ENCODE measurements around the gene GPR162.

DNA sequence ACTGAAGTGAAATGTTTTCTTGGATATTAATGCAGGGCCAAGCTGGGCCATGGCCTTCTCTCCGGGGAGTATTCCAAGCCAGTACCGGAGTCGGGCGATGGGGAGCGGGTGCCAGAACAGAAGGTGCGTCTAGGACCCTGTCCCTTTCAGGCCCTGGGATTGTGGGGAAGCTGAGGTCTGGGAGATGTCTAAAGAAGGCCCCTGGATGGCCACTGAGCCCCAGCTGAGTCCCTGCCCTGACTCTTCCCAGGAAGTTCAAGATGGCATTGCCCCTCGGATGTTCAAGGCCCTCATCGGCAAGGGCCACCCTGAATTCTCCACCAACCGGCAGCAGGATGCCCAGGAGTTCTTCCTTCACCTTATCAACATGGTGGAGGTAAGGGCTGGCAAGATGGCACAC is 38.5 kb downstream of the GPR162 start:
- TF ChIP-seq, protein P1, sequence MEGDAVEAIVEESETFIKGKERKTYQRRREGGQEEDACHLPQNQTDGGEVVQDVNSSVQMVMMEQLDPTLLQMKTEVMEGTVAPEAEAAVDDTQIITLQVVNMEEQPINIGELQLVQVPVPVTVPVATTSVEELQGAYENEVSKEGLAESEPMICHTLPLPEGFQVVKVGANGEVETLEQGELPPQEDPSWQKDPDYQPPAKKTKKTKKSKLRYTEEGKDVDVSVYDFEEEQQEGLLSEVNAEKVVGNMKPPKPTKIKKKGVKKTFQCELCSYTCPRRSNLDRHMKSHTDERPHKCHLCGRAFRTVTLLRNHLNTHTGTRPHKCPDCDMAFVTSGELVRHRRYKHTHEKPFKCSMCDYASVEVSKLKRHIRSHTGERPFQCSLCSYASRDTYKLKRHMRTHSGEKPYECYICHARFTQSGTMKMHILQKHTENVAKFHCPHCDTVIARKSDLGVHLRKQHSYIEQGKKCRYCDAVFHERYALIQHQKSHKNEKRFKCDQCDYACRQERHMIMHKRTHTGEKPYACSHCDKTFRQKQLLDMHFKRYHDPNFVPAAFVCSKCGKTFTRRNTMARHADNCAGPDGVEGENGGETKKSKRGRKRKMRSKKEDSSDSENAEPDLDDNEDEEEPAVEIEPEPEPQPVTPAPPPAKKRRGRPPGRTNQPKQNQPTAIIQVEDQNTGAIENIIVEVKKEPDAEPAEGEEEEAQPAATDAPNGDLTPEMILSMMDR (conservative IDR thresholded peaks at IDR 0.05; ENCODE audit: low read depth, low read length): no peak
- TF ChIP-seq EZH2phosphoT487 (IDR thresholded peaks at IDR 0.05; ENCODE audit: borderline replicate concordance, low read length): no peak
- no peak for TF ChIP-seq EZH2 (IDR thresholded peaks at IDR 0.05; ENCODE audit: low read length, unreplicated experiment)

All from PC-3 (cell line).